Left hindlimb (tissue), 1 donor: ENCODE results near the gene NMNAT3.

Experiments
- DNase-seq: peaks from one replicate; pipeline ENCODE4 v3.0.0-alpha.2; 2018

NMNAT3 gene

GRCh38 chr3:139674571-139675260 is 3.1 kb downstream of the NMNAT3 start:
- DNase-seq = no peak

GRCh38 chr3:139672884-139673283 is 4.9 kb downstream of the NMNAT3 start:
- no peak for DNase-seq

- no peak for DNase-seq
Observed at GRCh38 chr3:139671863-139672646, 5.7 kb downstream of the NMNAT3 start.

DNA sequence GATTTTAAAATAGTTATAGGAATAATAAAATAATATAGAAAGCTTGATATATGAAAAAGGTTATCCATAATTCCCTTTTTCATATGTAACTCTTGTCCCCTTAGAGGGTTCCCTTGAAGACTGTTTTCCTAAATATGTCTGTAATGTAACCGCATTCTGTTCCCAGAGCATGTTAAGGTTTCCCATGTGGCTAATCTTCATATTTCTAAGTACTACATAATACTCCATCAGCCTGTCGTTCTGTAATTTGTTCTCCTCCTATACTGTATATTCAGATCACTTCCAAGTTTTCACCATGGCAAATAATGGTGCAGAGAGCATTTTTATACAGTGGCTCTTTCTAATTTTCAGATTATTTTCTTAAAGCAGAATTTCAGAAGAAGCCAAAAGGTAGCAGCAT is 6.7 kb downstream of the NMNAT3 start:
- no peak for DNase-seq

DNA sequence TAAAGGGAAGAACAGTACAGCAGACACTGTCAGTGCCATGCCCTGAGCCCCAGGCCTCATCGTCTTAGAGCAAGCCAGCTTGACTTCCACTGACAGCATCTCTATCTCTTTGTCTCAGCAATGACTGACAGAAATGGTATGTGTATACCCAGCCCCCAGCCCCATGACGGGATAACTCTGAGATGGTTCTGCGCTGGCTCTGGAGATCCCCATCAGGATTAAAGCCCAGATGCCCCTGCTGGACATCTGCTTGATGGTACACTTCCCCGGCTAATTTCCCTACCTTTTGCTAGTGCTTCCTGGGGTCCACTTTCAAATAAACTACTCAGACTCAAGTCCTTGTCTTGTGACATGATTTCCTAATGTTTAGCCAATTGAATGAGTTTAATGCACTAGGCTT is 7.6 kb downstream of the NMNAT3 start:
- no peak for DNase-seq

GRCh38 chr3:139668332-139668731 is 9.4 kb downstream of the NMNAT3 start:
- no peak for DNase-seq

GRCh38 chr3:139664958-139665357 is 12.8 kb downstream of the NMNAT3 start:
- DNase-seq = no peak

- DNase-seq = no peak
Observed at GRCh38 chr3:139660269-139660668, 17.5 kb downstream of the NMNAT3 start.

GRCh38 chr3:139659511-139659910 is 18.3 kb downstream of the NMNAT3 start:
- no peak for DNase-seq

GRCh38 chr3:139657936-139658335 is 19.8 kb downstream of the NMNAT3 start:
- DNase-seq = no peak

DNA sequence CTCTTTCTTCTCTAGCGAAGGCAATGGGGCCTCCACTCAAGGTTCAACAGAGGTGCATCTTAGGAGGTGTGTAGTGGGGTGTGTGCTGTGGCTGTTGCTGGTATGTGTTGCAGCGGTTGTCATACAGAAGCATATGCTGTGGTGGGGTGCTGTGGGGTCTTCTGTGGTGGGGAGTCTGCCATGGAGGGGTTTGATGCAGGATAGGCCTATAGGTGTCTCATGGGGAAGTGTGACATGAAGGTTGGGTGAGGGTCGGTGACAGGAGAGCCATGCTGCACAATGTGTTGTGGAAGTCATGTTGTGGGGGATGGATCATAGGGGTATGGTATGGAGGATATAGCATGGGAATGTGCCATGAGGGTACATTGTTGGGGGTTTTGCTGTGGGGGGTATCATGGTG is 20.3 kb downstream of the NMNAT3 start:
- DNase-seq = no peak

- no peak for DNase-seq
Observed at GRCh38 chr3:139655909-139656595, 21.7 kb downstream of the NMNAT3 start.

- DNase-seq = no peak
Observed at GRCh38 chr3:139654637-139655365, 23.0 kb downstream of the NMNAT3 start.

GRCh38 chr3:139653582-139653981 is 24.2 kb downstream of the NMNAT3 start:
- DNase-seq = no peak

DNA sequence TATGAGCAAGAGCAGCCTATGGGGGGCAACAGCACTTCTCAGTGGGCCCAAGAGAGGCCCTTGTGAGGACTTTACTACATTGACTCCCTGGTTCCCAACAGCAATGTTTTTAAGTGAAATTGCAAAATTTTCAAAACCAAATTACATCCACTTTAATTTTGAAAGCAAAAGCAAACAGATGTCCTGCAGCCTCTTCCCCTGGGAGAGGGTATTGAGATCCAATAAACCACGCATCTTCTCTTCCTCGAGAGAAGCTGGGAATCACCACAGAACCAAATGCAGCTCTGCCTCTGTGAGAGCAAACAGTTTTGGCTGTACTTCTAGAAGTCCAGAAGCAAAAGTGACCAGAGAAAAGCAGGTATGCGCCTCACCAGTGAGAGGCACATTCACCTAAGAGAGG is 25.2 kb downstream of the NMNAT3 start:
- no peak for DNase-seq

- no peak for DNase-seq
Observed at GRCh38 chr3:139647866-139648435, 29.8 kb downstream of the NMNAT3 start.

GRCh38 chr3:139646512-139646911 is 31.3 kb downstream of the NMNAT3 start:
- no peak for DNase-seq

DNA sequence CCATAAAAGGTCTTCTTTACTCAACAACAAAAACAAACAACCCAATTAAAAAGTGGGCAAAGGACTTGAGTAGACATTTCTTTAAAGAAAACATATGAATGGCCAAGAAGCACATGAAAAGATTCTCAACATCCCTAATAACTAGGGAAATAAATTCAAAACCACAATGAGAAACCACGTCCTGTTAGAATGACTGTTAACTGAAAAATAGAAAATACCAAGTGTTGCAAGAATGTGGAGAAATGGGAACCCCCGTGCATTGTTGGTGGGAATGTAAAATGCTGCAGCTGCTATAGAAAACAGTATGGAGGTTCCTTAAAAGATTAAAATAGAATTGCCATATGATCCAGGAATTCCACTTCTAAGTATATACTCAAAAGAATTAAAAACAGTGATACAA is 34.8 kb downstream of the NMNAT3 start:
- no peak for DNase-seq

DNA sequence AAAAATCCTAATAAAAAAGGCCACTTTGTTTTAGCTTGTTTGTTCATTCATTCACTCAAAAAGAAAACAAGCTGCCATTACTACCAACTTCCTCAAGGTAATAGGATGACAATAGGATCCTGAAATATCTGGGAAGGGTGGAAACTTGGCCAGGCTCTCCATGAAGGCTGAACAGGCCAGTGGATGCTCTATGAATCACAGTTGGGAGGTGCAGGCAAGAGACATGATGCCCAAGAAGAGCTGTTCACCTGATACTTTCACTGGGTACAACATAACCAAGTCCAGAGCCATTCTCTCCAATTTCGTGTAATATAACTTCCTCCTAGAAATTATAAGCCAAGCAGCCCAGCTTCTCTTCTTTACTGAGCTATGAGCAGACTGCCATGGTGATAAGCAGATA is 37.3 kb downstream of the NMNAT3 start:
- DNase-seq = no peak

DNA sequence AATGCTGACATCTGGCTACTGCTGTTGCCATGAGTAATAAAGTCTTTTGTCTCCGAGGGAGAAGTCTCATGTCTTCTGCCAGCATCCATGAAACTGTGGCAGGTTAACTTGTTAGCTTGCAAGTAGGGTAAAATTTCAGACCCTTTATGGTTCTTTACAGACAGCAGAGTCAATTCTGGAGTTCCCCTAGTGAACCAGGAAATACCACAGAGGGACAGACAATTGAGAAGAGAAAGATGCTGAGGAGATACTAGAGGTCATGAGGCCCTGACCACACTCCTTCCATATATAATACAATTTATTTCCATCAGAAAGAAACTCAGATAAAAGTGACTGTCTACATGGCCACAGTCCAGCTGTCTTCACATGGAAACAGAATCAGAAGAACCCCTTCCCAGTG is 38.1 kb downstream of the NMNAT3 start:
- no peak for DNase-seq

GRCh38 chr3:139638518-139638917 is 39.3 kb downstream of the NMNAT3 start:
- no peak for DNase-seq

DNA sequence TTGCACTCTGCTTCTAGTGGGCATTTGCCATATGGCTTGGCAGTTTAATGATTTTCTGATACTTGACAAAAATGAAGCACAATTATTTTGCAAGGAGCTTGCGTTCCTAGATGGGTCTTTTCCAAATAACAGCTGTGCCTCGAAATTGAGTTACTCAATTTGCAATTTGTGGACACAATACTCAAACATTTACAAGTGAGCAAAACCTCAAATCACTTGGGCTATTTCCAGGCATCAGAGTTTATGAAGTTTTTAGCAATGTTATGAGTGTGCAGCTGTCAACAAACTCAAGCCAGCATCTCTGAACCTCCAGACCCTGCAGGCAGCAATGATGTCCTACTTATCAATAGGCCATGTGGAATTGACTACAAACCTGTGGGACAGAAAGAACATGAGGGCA is 41.3 kb downstream of the NMNAT3 start:
- DNase-seq = no peak

- DNase-seq = no peak
Observed at GRCh38 chr3:139634111-139634635, 43.6 kb downstream of the NMNAT3 start.
